ENCODE measurements around the gene WWC1.
A peak's percentile ranks its signal among the peaks of the same experiment; 100 is the strongest.

The WWC1 gene

GRCh38 chr5:168451565-168451964 lies 160.1 kb downstream of the WWC1 start:
- no peak for DNase-seq

- DNase-seq = no peak
Observed at GRCh38 chr5:168455201-168455600, 163.8 kb downstream of the WWC1 start.

GRCh38 chr5:168457542-168457941 lies 166.1 kb downstream of the WWC1 start:
- DNase-seq = no peak

GRCh38 chr5:168460606-168461005 lies 169.2 kb downstream of the WWC1 start:
- DNase-seq = no peak

DNA sequence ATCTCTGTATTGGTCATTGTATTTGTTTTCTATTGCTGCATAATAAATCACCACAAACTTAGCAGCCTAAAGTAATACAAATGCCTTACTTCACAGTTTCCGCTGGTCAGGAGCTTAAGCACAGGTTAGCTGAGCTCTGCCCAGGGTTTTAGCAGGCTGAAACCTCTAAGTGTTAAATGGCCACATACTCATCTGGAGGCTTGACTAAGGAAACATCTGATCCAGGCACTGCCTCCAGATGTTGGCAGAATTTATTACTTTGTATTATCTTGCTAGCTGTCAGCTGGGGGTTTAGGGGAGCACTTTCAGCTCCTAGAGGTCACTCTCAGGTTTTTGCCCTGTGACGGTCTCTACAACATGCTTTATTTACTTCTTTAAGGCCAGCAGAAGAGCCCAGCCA lies 171.6 kb downstream of the WWC1 start:
- no peak for DNase-seq

DNA sequence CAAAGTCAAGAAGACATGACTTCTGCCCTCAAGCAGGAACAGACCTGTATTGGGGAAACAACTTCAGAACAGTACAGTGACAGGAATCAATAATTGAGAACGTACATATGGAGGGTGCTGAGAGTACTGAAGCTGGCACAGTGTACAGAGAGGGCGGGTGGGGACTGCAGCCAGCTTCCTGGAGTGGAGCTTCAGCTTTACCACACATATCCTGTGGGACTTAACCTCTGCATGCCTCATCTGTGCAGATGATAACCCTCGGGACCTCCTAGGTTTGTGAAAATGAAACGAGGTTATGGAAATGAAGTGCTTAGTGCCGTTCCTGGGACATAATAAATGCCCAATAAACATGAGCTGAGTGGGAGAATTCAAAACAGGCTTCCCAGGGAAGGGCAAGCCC lies 172.8 kb downstream of the WWC1 start:
- DNase-seq = no peak

DNA sequence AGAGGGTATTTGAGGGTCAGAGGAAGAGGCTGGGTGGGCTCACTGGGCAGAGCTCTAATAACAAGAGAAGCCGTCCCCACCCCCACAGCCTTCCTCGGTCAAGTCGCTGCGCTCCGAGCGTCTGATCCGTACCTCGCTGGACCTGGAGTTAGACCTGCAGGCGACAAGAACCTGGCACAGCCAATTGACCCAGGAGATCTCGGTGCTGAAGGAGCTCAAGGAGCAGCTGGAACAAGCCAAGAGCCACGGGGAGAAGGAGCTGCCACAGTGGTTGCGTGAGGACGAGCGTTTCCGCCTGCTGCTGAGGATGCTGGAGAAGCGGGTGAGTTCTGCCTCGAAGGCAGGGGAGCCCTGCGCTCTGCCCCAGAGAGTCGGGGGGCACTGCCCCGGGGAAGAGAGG lies 173.2 kb downstream of the WWC1 start:
- no peak for DNase-seq

GRCh38 chr5:168467755-168468330 lies 176.4 kb downstream of the WWC1 start:
- no peak for DNase-seq

DNA sequence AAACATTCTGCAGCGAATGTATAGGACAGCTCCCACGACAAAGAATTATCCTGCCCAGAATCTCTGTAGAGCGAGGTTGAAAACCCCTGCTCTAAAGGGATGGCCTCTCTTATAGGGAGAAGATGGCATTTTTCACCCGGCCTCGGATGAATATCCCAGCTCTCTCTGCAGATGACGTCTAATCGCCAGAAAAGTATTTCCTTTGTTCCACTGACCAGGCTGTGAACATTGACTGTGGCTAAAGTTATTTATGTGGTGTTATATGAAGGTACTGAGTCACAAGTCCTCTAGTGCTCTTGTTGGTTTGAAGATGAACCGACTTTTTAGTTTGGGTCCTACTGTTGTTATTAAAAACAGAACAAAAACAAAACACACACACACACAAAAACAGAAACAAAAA lies 177.4 kb downstream of the WWC1 start:
- DNase-seq = no peak

DNA sequence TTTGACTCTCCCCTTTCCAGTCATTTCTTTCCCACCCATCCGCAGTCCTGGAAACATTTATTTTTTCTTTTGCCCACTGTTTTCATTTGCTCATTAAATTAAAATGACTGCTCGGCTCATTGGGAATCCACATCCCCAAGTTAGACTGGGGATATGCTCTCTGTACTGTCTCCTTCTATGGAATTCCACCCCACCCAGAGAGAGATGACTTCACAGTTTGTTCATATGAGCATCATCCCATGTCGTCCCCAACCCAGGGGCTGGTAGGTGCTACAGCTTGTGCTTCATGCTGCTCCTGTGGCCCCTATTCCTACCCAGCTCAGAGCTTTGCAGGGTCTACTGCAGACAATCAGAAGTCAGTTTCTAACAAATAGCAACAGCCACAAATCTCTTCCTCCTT lies 178.4 kb downstream of the WWC1 start:
- DNase-seq = no peak

DNA sequence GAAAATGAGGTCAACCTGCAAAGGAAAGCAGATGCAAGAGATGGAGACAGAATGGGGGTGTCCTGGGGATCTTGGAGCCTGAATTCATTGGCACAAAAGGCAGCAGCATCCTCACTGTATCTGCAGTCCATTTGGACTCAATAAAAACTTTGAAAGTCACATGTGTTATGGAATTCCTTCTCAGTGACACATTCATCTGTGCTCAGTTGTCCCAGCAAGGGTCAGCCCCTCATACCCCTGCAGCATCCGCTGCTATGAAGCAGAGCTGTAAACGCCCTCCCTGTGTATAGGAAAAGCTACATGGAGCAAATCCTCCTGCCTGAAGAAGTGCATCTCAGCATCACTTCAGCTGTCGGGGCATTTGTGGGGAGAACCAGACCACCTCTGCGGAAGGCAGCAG lies 180.3 kb downstream of the WWC1 start:
- DNase-seq = no peak

- no peak for DNase-seq
Observed at GRCh38 chr5:168472329-168472728, 180.9 kb downstream of the WWC1 start.

DNA sequence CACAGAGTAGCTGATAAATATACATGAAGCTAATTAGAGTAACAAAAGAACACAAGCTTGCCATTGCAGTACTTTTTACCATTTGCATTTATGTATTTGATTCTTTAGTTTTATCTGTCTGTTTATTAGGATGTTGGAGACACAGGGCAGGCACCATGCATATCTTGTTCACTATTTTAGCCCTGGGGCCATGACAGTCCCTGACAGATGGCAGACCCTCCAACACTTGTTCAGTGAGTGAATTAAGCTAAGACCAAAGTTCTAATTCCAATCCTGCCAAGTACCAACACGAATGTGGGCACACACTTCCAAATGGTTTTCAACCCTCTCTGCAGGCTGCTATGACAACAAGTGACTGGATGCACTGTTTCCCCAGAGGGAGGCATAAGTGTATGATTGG lies 182.9 kb downstream of the WWC1 start:
- DNase-seq = no peak

GRCh38 chr5:168477060-168477459 lies 185.6 kb downstream of the WWC1 start:
- DNase-seq = no peak

GRCh38 chr5:168479166-168479565 lies 187.7 kb downstream of the WWC1 start:
- no peak for DNase-seq

DNA sequence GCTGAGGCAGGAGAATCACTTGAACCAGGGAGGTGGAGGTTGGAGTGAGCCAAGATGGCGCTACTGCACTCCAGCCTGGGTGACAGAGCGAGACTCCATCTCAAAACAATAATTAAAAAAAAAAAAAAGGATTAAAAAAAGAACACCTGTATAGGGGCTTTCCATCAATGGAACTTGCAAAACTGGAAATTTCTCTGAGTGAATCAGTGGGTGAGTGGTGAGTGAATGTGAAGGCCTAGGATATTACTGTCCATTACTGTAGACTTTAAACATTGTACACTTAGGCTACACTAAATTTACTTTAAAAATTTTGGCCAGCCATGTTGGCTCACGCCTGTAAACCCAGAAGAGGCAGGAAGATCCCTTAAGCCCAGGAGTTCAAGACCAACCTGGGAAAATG lies 189.2 kb downstream of the WWC1 start:
- no peak for DNase-seq

GRCh38 chr5:168481330-168481788 lies 189.9 kb downstream of the WWC1 start:
- no peak for DNase-seq

DNA sequence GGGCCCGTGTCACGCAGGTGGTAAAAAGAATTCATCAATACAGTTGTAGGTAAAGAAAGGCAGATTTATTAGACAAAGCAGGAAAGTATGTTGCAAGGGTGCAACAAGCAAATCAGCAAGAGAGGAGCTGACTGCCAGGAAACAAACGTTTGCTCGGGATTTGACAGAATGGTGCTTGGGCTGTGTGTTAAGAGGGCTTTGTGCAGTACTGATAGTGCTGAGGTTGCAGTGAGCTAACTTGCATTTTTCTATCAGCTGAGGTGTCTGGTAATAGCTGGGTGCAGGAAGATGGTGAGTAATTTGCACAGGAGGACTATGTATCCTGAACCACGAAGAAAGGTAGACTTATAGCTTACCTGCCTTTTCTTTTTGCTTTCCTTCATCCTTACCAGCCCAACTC lies 190.9 kb downstream of the WWC1 start:
- no peak for DNase-seq

DNA sequence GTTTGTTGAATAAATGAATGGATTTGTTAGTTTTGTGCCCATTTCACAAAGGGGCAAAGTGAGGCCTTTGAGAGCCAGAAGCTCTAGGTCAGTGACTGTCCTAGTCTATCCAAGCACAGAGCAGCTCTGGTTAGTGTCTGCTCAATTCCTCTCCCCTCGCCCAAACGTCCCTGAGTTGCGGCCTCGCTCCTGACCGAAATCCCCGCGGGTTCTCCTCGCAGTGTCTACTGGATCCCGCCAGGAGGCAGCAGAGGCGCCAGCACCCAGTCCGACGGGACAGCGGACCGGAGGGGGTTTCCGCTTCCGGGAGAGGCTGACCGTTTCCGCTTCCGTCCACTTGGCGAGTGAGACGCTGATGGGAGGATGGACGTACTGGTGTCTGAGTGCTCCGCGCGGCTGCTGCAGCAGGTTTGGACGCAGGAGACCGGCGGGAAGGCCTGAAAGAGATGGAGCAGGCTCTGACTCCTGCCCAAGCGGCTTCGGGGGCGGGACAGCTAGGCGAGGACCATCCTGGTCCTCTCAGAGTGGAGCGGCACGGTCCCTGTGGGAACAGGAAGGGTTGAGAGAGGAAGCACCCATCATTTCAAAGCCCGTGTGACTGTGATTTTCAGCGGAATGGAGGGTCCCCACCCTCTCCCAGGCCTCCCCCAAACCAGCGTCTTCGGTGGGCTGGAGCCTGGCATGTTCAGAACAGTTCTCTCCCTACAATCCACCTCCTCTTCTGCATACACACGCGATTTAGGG lies 194.9 kb downstream of the WWC1 start, which contains the start of gene RARS1:
Gene RARS1, plus strand, starts transcription at position 336 of the 744 bp plus-strand sequence. Its CDS starts 28 bp downstream, at position 364.
- peak; percentile 83 for DNase-seq

DNA sequence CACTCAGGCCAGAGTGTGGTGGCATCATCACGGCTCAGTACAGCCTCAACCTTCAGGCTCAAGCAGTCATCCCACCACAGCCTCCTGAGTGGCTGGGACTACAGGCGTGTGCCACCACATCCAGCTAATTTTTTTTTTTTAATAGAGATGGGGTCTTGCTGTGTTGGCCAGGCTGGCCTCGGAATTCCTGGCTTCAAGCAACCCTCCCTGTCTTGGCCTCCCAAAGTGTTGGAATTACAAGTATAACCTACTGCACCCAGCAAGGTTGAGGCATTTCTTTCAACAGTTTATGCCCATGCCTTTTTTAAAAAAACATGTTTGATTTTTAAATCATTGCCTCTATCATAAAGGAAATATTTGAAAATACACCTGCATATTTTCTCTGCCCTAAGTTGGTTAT lies 197.6 kb downstream of the WWC1 start:
- DNase-seq = no peak

- no peak for DNase-seq
Observed at GRCh38 chr5:168494057-168494555, 202.7 kb downstream of the WWC1 start.

GRCh38 chr5:168502563-168503237 lies 211.3 kb downstream of the WWC1 start:
- DNase-seq = no peak

GRCh38 chr5:168513861-168514428 lies 222.5 kb downstream of the WWC1 start:
- DNase-seq = no peak
